GM11168 (cell line): ENCODE measurements around the gene GLDC.
"Not testable (repeated sequence)": the region's sequence is repeated elsewhere in the genome, so short reads cannot be mapped to it uniquely, and the experiment has no call there.

ENCODE experiments used
- in situ Hi-C: fragments of 300-500 bp; cut with MboI; formaldehyde crosslinking; loops from one replicate; pipeline ENCODE4 v1.12.0; 2022; ENCODE audit warnings: low sequenced_read_pairs; ENCODE audit not compliant: unreplicated experiment

The GLDC gene

GRCh38 chr9:6665628-6666027, 20.1 kb upstream of the GLDC start:
- in situ Hi-C loops, result no loop called here

DNA sequence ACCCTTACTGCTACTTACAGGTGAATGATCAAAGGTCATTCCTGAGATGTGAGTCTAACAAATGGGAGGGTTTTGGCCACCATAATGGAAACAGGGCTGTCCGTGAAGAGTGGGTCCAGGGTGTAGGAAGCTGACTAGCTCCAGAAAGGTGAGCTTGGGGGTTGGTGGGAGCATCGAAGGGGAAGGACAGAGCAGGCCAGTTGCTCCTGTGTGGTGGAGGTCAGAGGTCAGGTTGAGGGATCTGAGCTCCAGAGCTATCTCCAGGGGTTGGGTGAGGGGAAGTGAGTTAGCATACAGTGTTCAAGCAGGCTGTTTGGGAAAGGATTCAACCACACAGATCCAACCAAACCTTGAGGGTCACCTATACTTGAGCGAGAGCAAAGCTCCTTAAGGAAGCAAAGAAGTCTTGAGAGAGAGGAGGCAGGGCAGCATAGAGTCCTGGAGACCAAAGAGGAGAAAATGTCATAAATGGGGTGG, 18.7 kb upstream of the GLDC start:
- in situ Hi-C loops, result no loop called here

DNA sequence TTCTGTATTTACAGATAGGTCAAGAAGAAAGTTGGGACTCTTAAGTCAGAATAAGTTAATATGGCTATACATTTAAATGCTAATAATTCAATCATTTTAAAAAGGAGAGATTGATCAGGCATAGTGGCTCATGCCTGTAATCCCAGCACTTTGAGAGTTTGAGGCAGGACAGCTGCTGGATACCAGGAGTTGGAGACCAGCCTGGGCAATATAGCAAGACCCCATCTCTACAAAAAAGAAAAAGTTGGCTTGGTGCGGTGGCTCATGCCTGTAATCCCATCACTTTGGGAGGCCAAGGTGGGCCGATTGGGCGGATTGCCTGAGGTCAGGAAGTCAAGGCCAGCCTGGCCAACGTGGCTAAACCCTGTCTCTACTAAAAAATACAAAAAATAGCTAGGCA, 15.0 kb upstream of the GLDC start:
- in situ Hi-C loops, result no loop called here

DNA sequence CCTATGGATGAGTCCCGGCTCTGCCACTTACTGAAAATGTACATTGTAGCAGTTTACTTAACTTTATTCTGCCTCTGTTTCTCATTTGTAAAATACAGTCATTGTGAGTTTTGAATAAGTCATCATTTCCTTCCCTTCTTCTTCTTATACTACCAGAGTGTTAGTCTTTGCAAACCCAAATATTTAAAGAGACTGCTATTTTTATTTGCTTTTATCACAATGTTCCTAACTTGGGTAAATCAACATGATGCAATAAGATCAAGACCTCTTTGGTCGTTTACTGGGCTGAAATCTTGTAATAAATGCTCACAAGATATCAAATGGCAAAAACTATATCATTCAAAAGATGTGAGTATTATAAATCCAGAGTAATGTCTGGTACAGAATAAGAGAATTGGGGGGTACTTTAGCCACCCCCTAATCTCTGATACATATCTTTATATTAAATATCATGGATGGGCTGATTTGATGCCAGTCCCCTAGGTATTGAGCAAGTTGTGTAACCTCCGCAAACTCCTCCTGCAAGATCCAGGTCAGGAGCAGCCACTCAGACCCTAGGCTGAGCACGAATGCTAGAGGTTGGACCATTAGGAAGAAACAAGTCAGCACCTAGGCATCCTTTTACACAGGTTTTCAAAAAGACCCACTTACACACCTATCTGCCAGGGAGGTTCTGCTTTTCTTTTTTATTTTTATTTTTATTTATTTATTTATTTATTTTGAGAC, 13.3 kb upstream of the GLDC start:
- in situ Hi-C loops, result no loop called here

GRCh38 chr9:6656614-6657300, 11.2 kb upstream of the GLDC start:
- in situ Hi-C loops, result no loop called here

DNA sequence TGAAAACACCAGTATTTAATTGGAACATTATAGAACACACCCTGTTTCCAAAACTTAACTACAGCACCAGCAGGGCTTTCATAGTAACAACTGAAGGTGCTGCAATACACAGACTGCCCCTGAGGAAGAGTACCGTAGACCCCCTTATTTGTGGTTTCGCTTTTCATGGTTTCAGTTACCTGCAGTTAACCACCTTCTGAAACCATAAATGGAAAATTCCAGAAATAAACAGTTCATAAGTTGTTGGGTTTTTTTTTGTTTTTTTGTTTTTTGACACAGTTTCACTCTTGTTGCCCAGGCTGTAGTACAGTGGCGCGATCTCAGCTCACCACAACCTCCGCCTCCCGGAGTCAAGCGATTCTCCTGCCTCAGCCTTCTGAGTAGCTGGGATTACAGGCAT, 9.5 kb upstream of the GLDC start:
- in situ Hi-C loops, result no loop called here

- in situ Hi-C loops, result no loop called here
These were observed 736 bp upstream of the GLDC start for GRCh38 chr9:6646293-6646636.

DNA sequence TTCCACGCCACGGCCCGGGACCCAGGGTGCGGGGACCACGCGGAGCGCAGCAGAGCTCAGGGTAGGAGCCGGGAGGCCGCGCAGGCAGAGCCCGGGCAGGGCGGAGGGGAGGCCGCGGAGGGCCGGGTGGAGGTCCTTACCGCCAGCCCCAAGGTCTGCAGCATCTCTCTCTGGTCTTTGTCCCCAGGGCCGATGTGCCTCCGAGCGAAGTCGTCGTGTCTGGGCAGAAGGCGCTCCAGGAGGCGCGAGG, 499 bp downstream of the GLDC start:
- in situ Hi-C loops, result not testable (repeated sequence)

GRCh38 chr9:6644346-6645104, 1.0 kb downstream of the GLDC start:
- in situ Hi-C loops, result loop anchor here (5.0 kb wide), 1 partner anchor 62 kb away; no protein-coding TSS in a partner anchor

GRCh38 chr9:6641961-6642360, 3.6 kb downstream of the GLDC start:
- in situ Hi-C loops, result loop anchor here (5.0 kb wide), 1 partner anchor 60 kb away; no protein-coding TSS in a partner anchor

GRCh38 chr9:6641561-6641960, 4.0 kb downstream of the GLDC start:
- in situ Hi-C loops, result loop anchor here (5.0 kb wide), 1 partner anchor 59 kb away; no protein-coding TSS in a partner anchor

- in situ Hi-C loops, result loop anchor here (5.0 kb wide), 1 partner anchor 59 kb away; no protein-coding TSS in a partner anchor
These were observed 4.5 kb downstream of the GLDC start for GRCh38 chr9:6641056-6641455.

DNA sequence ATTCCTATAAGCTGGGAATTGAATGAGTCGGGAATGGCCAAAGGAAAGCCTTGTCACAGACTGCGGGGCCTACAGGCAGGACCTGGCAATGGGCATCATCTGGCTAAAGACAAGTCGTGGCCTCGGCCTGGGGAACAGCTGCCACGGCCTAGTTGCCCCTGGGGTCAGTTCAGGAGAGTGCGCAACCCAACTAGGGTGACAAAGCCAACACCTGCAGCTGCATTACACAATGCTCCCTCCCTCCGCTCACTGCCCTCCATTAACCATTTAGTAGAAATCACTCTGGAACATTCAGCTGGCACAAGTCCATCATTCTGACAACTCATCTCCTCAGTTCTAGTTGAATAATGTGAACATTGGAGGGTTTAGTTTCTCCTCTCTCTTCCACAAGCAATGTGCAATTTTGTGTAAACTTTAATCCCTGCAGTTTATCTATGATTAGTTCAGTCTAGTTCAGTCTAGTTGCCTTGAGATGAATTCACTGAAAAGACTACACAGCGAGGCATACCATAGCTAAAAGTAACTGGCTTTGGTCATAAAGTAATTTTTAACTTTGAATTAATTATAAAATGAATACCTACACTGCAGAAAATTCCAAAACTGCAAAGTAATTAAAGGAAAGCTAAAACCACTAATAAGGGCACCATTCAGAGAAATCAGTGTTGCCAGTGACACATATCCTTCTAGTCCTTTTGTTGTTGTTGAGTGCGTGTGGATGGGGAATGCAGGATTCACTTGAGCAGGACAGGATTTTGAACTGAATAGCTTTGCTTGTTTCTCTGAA, 5.1 kb downstream of the GLDC start:
- in situ Hi-C loops, result loop anchor here (5.0 kb wide), 1 partner anchor 58 kb away; no protein-coding TSS in a partner anchor

DNA sequence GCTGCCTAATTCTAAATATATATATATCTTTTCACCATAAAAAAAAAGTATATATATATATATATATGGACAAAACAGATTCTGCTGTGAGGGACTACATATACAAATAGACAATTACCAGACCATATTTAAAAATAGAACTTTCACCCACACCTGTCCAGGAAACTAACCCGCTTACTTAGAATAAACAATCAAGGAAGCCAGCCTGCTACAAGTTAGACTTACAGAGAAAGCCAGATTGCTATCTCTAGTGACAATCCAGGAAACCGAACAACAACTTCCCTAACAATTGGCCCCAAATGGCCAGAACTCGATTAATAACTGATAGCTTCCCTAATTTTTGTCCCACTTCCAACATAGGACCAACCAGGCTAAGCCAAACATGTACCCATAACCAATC, 5.9 kb downstream of the GLDC start:
- in situ Hi-C loops, result loop anchor here (5.0 kb wide), 1 partner anchor 57 kb away; no protein-coding TSS in a partner anchor

DNA sequence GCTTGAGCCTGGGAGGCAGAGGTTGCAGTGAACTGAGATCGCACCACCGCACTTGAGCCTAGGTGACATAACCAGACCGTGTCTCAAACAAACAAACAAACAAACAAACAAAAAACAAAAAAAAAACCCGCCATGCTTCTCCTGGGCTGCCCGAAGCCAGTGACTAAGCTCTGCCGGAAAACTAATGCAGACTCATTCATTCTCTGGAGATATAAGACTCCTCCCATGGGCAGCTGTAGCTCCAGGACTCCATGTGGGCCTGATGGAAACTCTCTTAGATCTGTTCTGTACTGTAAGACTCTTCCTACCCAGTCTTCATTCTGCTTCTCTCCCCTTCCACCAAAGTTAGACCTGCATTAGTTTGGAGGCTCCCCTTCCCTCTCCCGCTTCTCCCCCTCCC, 11.1 kb downstream of the GLDC start:
- in situ Hi-C loops, result no loop called here

GRCh38 chr9:6633378-6633777, 12.2 kb downstream of the GLDC start:
- in situ Hi-C loops, result no loop called here

DNA sequence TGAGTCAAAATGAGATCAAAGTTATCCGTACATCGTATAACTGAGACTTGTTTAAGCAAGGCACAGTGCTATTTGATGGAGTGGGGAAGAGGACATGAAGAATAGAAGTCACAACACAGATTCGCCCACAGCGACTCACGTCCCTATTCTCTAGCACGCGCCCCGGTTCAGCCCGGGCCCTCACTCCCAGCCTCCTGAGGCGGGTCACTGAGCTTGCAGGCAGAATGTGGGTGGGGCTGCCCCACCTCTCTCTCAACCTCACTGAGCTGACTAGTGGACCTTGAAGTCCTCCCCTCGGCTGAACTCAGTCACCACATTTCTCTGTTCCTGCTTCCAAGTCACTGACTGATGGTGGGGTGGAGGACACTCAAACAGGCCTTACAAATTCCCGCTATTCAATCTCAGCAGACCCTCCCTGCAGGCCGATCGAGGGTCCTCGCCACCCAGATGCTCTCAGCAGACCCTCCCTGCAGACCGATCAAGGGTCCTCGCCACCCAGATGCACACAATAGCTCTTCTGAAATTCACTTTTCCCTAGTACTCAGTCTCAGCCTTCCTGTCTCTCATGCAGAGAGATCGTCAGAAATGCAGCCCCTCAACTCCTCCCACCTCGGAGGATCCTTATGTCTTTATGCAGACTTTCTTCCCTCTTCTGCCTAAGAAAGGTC, 12.9 kb downstream of the GLDC start:
- in situ Hi-C loops, result no loop called here

- in situ Hi-C loops, result no loop called here
These were observed 14.4 kb downstream of the GLDC start for GRCh38 chr9:6631207-6631512.

- in situ Hi-C loops, result no loop called here
These were observed 14.9 kb downstream of the GLDC start for GRCh38 chr9:6630502-6631206.
